Fibroblast of lung (primary cell): ENCODE data around the gene SLC30A5.
"Not testable (repeated sequence)": the region's sequence is repeated elsewhere in the genome, so short reads cannot be mapped to it uniquely, and the experiment has no call there.

Experiments
- EZH2 ChIP-seq: IDR thresholded peaks from 2 replicates; pipeline ENCODE4 v1.5.1; 2012; ENCODE audit warnings: low read length, control low read depth, mild to moderate bottlenecking; ENCODE audit errors: missing control alignments
- TF ChIP-seq, protein P1 (sequence below), 2 donors: IDR thresholded peaks in 1 of 2; conservative IDR thresholded peaks in 1 of 2; 1 replicate in 1 of 2; 2 replicates in 1 of 2; pipeline ENCODE4 v1.5.1; 2011 to 2012; ENCODE audit warnings: low read length in 2 of 2, control low read depth in 1 of 2, inconsistent platforms in 1 of 2, low read depth in 1 of 2, mild to moderate bottlenecking in 1 of 2

DNA sequence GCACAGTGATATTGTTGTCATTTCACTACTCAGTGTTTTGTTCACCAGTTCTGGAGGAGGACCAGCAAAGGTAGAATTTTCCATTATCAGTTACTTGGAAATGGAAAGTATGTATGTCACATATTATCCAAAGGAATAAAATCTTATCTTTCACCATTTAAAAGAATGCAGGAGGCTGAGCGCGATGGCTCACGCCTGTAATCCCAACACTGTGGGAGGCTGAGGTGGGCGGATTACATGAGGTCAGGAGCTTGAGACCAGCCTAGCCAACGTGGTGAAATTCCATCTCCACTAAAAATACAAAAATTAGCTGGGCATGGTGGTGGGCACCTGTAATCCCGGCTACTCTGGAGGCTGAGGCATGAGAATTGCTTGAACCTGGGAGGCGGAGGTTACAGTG is 14.6 kb downstream of the SLC30A5 start:
- TF ChIP-seq, protein P1, sequence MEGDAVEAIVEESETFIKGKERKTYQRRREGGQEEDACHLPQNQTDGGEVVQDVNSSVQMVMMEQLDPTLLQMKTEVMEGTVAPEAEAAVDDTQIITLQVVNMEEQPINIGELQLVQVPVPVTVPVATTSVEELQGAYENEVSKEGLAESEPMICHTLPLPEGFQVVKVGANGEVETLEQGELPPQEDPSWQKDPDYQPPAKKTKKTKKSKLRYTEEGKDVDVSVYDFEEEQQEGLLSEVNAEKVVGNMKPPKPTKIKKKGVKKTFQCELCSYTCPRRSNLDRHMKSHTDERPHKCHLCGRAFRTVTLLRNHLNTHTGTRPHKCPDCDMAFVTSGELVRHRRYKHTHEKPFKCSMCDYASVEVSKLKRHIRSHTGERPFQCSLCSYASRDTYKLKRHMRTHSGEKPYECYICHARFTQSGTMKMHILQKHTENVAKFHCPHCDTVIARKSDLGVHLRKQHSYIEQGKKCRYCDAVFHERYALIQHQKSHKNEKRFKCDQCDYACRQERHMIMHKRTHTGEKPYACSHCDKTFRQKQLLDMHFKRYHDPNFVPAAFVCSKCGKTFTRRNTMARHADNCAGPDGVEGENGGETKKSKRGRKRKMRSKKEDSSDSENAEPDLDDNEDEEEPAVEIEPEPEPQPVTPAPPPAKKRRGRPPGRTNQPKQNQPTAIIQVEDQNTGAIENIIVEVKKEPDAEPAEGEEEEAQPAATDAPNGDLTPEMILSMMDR (conservative IDR thresholded peaks at IDR 0.05 in 1 of 2, IDR thresholded peaks at IDR 0.05 in 1 of 2; ENCODE audit: low read depth in 1 of 2, low read length in 2 of 2), result not testable (repeated sequence)
- TF ChIP-seq EZH2, result not testable (repeated sequence)
